Keratinocyte (primary cell): ENCODE results near the gene SPRY1. TPM values are rescaled to one million over a fixed set of nuclear protein-coding genes. Genes with fewer than 3 reads are reported as not detected.

Experiments used
- DNase-seq: peaks from one replicate; pipeline ENCODE4 v3.0.0-alpha.2; 2011; ENCODE audit warnings: low read depth, missing footprints, low spot score
- FAIRE-seq: peaks from 2 replicates; lab custom pipeline; 2011; peaks lifted over from hg19 to GRCh38; lab: Jason Lieb, UNC
- H2AFZ ChIP-seq: 2 replicates; pipeline ENCODE4 v1.6.0; 2012; ENCODE audit warnings: low read length, control low read depth, inconsistent platforms; ENCODE audit not compliant: control insufficient read depth
- H3K27ac ChIP-seq: 2 replicates; pipeline ENCODE4 v1.5.1; 2011; ENCODE audit warnings: low read length; ENCODE audit not compliant: control insufficient read depth, insufficient read depth
- H3K27me3 ChIP-seq: 3 replicates; pipeline ENCODE4 v1.6.0; 2011; ENCODE audit warnings: low read length; ENCODE audit not compliant: control insufficient read depth, insufficient read depth; ENCODE audit errors: extremely low read depth
- H3K36me3 ChIP-seq, 2 experiments: 2 replicates in 1 of 2; 3 replicates in 1 of 2; pipeline ENCODE4 v1.5.1; 2011; ENCODE audit warnings: low read length in 2 of 2, mild to moderate bottlenecking in 1 of 2; ENCODE audit not compliant: control insufficient read depth in 2 of 2, insufficient read depth in 2 of 2; ENCODE audit errors: extremely low read depth in 1 of 2
- H3K4me1 ChIP-seq: 3 replicates; pipeline ENCODE4 v1.5.1; 2011; ENCODE audit warnings: low read length; ENCODE audit not compliant: control insufficient read depth, insufficient read depth; ENCODE audit errors: extremely low read depth
- H3K4me2 ChIP-seq: 3 replicates; pipeline ENCODE4 v1.6.0; 2011; ENCODE audit warnings: low read depth, low read length; ENCODE audit not compliant: control insufficient read depth, insufficient read depth; ENCODE audit errors: extremely low read depth
- H3K4me3 ChIP-seq, 3 experiments: fragments of 200-600 bp in 1 of 3; sonication (generic) in 1 of 3; 2 replicates in 2 of 3; 3 replicates in 1 of 3; pipeline ENCODE4 v1.5.1; 2011 to 2016; ENCODE audit warnings: low read length in 3 of 3, mild to moderate bottlenecking in 3 of 3, control low read depth in 2 of 3, inconsistent platforms in 1 of 3, low read depth in 1 of 3, mixed read lengths in 1 of 3, mixed run types in 1 of 3, moderate library complexity in 1 of 3; ENCODE audit not compliant: control insufficient read depth in 2 of 3, insufficient read depth in 2 of 3; ENCODE audit errors: extremely low read depth in 1 of 3
- H3K79me2 ChIP-seq: 2 replicates; pipeline ENCODE4 v1.6.0; 2012; ENCODE audit warnings: low read length; ENCODE audit not compliant: control insufficient read depth, insufficient read depth
- H3K9ac ChIP-seq: 3 replicates; pipeline ENCODE4 v1.6.0; 2011; ENCODE audit warnings: low read length; ENCODE audit not compliant: control insufficient read depth, insufficient read depth; ENCODE audit errors: extremely low read depth
- H3K9me1 ChIP-seq: 3 replicates; pipeline ENCODE4 v1.6.0; 2011; ENCODE audit warnings: low read length; ENCODE audit not compliant: control insufficient read depth, insufficient read depth; ENCODE audit errors: extremely low read depth
- H3K9me3 ChIP-seq: 2 replicates; pipeline ENCODE4 v1.5.1; 2012; ENCODE audit warnings: low read depth, low read length; ENCODE audit not compliant: control insufficient read depth
- H4K20me1 ChIP-seq: 3 replicates; pipeline ENCODE4 v1.6.0; 2011; ENCODE audit warnings: low read length; ENCODE audit not compliant: control insufficient read depth, insufficient read depth; ENCODE audit errors: extremely low read depth
- EZH2 ChIP-seq: IDR thresholded peaks from one replicate; pipeline ENCODE4 v1.6.1; 2012; ENCODE audit warnings: inconsistent platforms, mild to moderate bottlenecking, low read length, moderate library complexity
- dilution Hi-C: fragments of 300-500 bp; cut with MboI; formaldehyde crosslinking; loops from one replicate; pipeline ENCODE4 v1.7.0; 2020; ENCODE audit warnings: low sequenced_read_pairs; ENCODE audit not compliant: extremely low pct_ligation_motif_present
- polyA plus RNA-seq, 5 experiments: library from polyadenylated mRNA; depleted of rRNA in 3 of 5; stranded (reverse) in 3 of 5; stranded (forward) in 1 of 5; unstranded in 1 of 5; fragments of >200 nt; gene quantifications; 1 replicate in 1 of 5; 2 replicates in 3 of 5; 3 replicates in 1 of 5; pipeline versions ENCODE4 v1.2.1 to v1.2.3, GENCODE V29; 2011 to 2012; ENCODE audit warnings: missing spikeins in 2 of 5, low read depth in 1 of 5, low replicate concordance in 1 of 5
- TF ChIP-seq, protein P1 (sequence below), 3 experiments: IDR thresholded peaks in 1 of 3; conservative IDR thresholded peaks in 1 of 3; optimal IDR thresholded peaks in 1 of 3; 2 replicates in 2 of 3; 3 replicates in 1 of 3; pipeline versions ENCODE3 to v1.5.1; 2011; ENCODE audit warnings: low read length in 3 of 3, mild to moderate bottlenecking in 3 of 3, moderate library complexity in 2 of 3, control low read depth in 1 of 3, inconsistent platforms in 1 of 3; ENCODE audit not compliant: insufficient read depth in 2 of 3; ENCODE audit errors: extremely low read depth in 1 of 3

Gene SPRY1
- polyA plus RNA-seq, 1 donor (not counting 4 experiments of a cell fraction or from before 2014, with no cell fraction given) = 3.6 TPM

GRCh38 chr4:123417813-123418212, 21.2 kb downstream of the SPRY1 start:
- dilution Hi-C loops = no loop called here
- Histone ChIP-seq H2AFZ (peak overlapping the region; percentile 31), H4K20me1 (no peaks in the 10 kb centered on the region), H3K36me3 (no peaks in the 10 kb centered on the region), H3K79me2 (no peaks in the 10 kb centered on the region), H3K9me3 (no peaks in the 10 kb centered on the region), H3K27me3 (no peaks in the 10 kb centered on the region), H3K4me3 (no peak overlapping the region), H3K27ac (no peak overlapping the region), H3K4me2 (no peak overlapping the region), H3K9ac (no peak overlapping the region), H3K9me1 (no peaks in the 10 kb centered on the region), H3K4me1 (peaks cover 34% of the 10 kb centered on the region)
- FAIRE-seq (no peak), DNase-seq (no peak)
- TF ChIP-seq, protein P1, sequence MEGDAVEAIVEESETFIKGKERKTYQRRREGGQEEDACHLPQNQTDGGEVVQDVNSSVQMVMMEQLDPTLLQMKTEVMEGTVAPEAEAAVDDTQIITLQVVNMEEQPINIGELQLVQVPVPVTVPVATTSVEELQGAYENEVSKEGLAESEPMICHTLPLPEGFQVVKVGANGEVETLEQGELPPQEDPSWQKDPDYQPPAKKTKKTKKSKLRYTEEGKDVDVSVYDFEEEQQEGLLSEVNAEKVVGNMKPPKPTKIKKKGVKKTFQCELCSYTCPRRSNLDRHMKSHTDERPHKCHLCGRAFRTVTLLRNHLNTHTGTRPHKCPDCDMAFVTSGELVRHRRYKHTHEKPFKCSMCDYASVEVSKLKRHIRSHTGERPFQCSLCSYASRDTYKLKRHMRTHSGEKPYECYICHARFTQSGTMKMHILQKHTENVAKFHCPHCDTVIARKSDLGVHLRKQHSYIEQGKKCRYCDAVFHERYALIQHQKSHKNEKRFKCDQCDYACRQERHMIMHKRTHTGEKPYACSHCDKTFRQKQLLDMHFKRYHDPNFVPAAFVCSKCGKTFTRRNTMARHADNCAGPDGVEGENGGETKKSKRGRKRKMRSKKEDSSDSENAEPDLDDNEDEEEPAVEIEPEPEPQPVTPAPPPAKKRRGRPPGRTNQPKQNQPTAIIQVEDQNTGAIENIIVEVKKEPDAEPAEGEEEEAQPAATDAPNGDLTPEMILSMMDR (optimal IDR thresholded peaks at IDR 0.05 in 1 of 3, IDR thresholded peaks at IDR 0.05 in 1 of 3, conservative IDR thresholded peaks at IDR 0.05 in 1 of 3; ENCODE audit: extremely low read depth in 1 of 3, insufficient read depth in 2 of 3, low read length in 3 of 3) = no peak
- no peak for TF ChIP-seq EZH2

GRCh38 chr4:123418351-123418931, 21.8 kb downstream of the SPRY1 start:
- Histone ChIP-seq H4K20me1 (no peaks in the 10 kb centered on the region), H3K27ac (peak overlapping the region; percentile 10), H3K4me1 (peaks cover 31% of the 10 kb centered on the region), H3K36me3 (no peaks in the 10 kb centered on the region), H3K9ac (no peak overlapping the region), H2AFZ (peak overlapping the region; percentile 43), H3K4me3 (peak overlapping the region in 1 of 3 experiments; percentile 51), H3K4me2 (peak overlapping the region; percentile 73), H3K79me2 (no peaks in the 10 kb centered on the region), H3K9me3 (no peaks in the 10 kb centered on the region), H3K9me1 (no peaks in the 10 kb centered on the region), H3K27me3 (no peaks in the 10 kb centered on the region)
- TF ChIP-seq EZH2 = no peak
- TF ChIP-seq, protein P1 (optimal IDR thresholded peaks at IDR 0.05 in 1 of 3, IDR thresholded peaks at IDR 0.05 in 1 of 3, conservative IDR thresholded peaks at IDR 0.05 in 1 of 3; ENCODE audit: extremely low read depth in 1 of 3, insufficient read depth in 2 of 3, low read length in 3 of 3) = no peak
- DNase-seq (no peak), FAIRE-seq (peak; percentile 95)
- dilution Hi-C loops = no loop called here
